ENCODE data around the gene WFIKKN1. TPM values are rescaled to one million over a fixed set of nuclear protein-coding genes. Genes with fewer than 3 reads are reported as not detected.

The WFIKKN1 gene, protein sequence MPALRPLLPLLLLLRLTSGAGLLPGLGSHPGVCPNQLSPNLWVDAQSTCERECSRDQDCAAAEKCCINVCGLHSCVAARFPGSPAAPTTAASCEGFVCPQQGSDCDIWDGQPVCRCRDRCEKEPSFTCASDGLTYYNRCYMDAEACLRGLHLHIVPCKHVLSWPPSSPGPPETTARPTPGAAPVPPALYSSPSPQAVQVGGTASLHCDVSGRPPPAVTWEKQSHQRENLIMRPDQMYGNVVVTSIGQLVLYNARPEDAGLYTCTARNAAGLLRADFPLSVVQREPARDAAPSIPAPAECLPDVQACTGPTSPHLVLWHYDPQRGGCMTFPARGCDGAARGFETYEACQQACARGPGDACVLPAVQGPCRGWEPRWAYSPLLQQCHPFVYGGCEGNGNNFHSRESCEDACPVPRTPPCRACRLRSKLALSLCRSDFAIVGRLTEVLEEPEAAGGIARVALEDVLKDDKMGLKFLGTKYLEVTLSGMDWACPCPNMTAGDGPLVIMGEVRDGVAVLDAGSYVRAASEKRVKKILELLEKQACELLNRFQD
- 0.10 TPM for total RNA-seq
- long read RNA-seq, full-length matches to known transcripts: 6 of 6 reads
- long read RNA-seq, partial matches to known transcripts: 0 of 6 reads
- long read RNA-seq, other reads (novel, unspliced or antisense): 0 of 6 reads

DNA sequence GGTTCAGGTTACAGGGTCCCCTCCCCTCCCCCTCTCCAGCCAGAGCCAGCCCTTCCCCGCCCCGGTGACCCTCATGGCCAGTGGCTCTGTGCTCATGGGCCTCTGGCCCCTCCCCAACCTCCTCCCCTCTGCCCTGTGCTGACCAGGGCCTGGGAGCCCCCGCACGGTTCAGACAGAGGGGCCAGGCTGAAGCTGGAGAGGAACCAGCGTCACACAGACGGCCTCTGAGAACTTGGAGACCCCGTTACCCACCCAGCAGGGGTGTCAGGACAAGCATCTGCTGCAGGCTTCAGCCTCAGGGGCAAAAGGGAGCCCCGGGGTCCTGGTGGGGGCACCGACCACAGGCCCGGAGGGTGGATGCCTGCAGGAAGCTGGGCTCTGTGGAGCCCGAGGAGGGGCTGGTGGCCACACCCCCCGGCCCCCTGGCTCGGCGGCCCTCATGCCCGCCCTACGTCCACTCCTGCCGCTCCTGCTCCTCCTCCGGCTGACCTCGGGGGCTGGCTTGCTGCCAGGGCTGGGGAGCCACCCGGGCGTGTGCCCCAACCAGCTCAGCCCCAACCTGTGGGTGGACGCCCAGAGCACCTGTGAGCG is at the start of gene WFIKKN1:
Gene WFIKKN1 (plus strand): TSS at position 171 of the 591 bp plus-strand sequence. CDS start 269 bp downstream, at position 440.
- ATAC-seq (no peak), DNase-seq (peak; percentile 46)
- intact Hi-C loops (cut with micrococcal nuclease): no loop called here

DNA sequence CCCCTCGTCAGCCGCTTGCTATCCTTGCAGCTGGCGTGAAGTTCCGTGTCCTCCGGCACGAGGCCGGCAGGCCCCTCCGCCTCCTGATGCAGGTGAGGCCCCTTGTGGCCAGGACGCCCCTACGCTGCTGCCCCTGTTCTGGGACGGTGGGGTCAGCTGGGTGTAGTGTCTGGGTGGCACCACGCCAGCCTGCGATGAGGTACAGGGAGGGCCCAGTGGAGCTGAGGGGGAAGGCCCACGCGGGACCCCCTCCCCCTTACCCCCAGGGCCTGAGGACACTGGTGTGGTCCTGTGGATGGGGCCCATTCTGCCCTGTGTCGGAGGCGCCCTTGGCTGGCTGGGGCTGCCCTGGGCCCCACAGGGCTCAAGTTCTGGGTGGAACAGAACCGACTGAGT is 48.6 kb upstream of the WFIKKN1 start:
- ATAC-seq (no peak), DNase-seq (no peak)
- intact Hi-C loops (cut with micrococcal nuclease): no loop called here

GRCh38 chr16:582614-583331 is 48.0 kb upstream of the WFIKKN1 start:
- ATAC-seq (peak; percentile 3), DNase-seq (peak; percentile 52)
- intact Hi-C loops (cut with micrococcal nuclease): no loop called here

- intact Hi-C loops (cut with micrococcal nuclease): no loop called here
These were observed 47.3 kb upstream of the WFIKKN1 start for GRCh38 chr16:583470-583814.

DNA sequence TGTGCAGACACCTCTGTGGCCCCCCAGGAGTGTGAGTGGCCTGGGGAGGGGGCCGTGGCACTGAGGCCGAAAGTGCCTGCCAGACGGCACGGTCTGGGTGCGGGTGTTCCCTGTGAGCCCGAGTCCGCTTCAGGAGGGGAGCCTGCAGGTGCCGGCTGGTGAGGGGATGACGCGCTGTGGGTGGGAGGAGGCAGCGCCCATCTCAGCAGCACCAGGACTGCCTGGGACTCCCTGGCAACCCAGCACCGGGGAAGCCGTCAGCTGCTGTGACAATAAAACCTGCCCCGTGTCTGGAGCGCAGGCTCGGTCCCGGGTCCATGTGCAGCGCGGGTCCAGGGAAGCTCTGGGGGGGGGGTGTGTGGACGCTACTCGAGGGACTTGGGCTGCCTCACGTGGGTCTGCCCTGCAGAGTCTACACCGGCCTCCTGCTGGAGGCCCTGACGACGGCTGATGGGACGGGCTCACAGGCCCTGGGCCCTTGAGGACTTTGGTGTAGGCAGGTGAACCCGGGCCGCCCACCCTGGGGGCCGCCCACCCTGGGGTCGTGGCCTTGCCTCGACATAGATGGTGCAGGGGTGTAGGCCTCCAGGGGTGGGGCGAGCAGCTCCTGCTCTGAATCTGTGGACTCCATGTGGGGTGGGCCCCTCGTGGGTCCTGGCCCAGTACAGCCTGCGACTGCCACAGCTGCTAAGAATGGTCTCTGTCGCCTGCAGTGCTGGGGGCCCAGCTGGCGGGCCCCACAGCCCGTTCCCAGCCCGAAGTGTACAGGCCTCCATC is 46.8 kb upstream of the WFIKKN1 start:
- DNase-seq: peak; percentile 36
- intact Hi-C loops (cut with micrococcal nuclease): no loop called here
- no peak for ATAC-seq

More at GRCh38 chr16:583470-583814, 47.3 kb upstream of the WFIKKN1 start:
- DNase-seq (no peak), ATAC-seq (no peak)

DNA sequence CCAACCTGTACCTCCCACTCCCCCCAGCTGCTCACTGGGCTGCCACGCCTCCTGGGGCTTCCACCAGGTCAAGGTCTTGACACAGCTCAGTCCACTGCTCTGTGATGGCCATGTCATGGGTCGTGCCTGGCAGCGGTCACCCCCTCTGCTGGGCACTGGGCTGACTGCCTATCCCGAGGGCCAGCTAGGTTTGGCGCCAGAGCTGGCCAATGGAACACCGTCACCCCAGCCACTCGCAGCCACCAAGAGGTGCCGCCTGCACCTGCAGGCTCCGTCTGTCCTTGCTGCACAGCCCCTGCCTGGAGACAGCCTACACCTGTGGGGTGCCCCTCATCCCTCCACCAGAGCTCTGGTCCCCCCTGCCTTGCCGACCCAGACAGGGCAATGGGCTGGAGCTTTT is 45.4 kb upstream of the WFIKKN1 start:
- intact Hi-C loops (cut with micrococcal nuclease): no loop called here
- ATAC-seq: no peak
- peak; percentile 35 for DNase-seq

GRCh38 chr16:586047-586644 is 44.6 kb upstream of the WFIKKN1 start:
- intact Hi-C loops (cut with micrococcal nuclease): no loop called here
- DNase-seq (no peak), ATAC-seq (no peak)

DNA sequence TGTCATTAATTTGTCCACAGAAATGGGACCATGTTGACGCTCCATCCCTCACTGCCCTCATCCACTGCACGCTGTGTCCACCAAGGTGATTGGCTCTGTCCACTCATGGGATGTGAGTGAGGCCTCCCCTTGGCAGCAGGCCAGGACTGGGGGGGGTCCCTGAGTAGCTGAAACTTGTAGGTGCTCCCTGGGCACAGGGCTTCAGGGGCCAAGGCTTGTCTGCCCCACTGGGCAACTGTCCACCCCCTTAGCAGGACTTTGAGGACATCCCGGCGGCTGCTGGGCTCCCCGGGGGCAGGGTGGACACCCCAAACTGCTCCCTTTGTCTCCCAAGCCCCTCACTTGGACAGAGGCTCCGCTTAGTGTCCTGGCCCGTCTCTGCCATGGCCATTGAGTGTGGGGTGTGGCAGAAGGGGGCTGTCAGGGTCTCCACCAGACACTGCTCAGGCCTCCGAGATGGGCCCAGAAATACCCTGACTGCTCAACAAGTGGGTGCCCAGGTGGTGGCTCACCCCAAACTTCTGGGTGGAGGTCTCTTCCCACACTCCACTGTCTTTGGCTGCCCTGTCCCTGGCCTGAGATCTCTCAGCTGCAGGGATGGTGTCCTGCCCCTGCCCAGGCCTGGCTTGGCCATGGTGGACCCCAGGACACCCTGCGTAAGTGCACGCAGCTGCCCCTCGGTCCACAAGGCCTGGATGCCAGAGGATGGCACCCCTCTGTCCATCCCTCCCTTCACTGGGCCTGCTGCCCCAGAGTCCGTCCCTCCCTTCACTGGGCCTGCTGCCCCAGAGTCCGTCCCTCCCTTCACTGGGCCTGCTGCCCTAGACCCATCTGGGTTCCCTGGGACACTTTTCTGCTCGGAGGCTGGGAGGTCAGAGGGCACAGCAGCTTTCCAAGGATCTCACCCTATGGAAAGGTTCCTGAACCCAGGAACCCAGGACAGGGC is 43.9 kb upstream of the WFIKKN1 start:
- DNase-seq: peak; percentile 48
- intact Hi-C loops (cut with micrococcal nuclease): no loop called here
- ATAC-seq: no peak

- intact Hi-C loops (cut with micrococcal nuclease): no loop called here
- DNase-seq: peak; percentile 66
These were observed 42.2 kb upstream of the WFIKKN1 start for GRCh38 chr16:588639-588888.

DNA sequence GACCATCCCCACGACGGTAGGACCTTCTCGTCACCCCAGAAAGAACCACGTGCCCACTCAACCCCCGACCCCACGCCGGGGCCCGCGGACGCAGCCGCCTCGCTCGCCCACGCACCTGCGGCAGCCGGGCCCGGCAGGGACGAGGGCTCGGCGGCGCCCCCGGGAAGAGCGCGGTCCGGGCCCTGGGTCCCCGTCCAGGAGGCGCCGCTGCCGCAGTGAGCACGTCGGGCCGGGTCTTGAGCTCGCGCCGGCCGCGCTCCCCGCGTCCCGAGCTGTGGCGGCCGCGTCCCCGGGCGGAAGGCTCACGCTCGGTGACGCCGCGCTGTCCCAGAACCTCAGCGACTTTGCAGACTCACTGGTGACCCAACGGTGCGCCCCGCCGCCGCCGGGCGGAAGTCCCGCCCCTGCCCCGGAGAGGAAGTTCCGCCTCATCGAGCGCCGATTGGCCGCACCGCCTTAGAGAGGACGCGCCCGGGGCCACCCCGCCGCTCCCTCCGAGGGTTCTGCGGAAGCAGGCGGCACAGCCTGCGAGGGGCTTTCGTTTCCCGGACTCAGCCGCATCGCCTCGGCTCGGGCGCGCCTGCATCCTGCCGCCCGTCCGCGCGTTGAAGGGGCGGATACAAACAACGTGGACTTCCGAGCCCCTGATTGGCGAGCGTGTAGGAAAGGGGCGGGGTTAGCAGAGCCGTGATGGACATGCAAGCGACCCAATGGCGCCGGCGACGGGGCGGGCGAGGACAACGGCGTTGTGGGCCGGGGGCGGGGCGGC is 41.7 kb upstream of the WFIKKN1 start:
- DNase-seq (peak; percentile 98), ATAC-seq (peak; percentile 91)
- intact Hi-C loops (cut with micrococcal nuclease): no loop called here

More at GRCh38 chr16:588639-588888, 42.2 kb upstream of the WFIKKN1 start:
- no peak for ATAC-seq

DNA sequence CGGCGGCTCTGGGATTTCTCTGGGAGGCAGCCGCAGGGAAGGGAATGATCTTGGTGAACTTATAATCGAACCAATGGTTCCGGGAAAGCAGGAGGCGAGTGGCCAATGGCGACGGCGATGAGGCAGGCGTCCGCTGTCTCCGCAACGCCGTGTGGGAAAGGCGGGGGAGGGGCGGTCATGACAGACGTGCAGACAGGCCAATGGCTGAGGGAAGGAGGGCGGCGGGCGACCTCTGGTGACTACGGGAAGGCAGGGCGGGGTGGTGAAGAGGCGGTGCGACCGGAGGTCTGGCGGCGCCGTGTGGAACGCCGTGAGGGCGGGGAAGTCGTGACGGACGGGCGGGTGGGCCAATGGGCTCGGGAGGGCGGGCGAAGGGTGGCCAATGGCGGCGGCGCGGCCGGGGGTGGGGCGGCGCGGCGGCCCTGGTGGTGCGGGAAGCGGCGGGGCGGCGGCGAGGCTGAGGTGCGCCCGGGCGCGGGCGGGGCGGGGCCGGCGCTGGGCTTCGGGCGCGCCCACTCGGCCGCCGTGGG is 41.1 kb upstream of the WFIKKN1 start, which contains the start of gene RAB40C:
Gene RAB40C (plus strand): TSS at position 409 of the 530 bp plus-strand sequence. CDS start 226 bp downstream, outside the sequence.
- ATAC-seq (peak; percentile 94), DNase-seq (peak; percentile 99)
- intact Hi-C loops (cut with micrococcal nuclease): no loop called here

- intact Hi-C loops (cut with micrococcal nuclease): no loop called here
- DNase-seq: peak; percentile 61
- ATAC-seq: no peak
These were observed 40.5 kb upstream of the WFIKKN1 start for GRCh38 chr16:590188-590814.

- intact Hi-C loops (cut with micrococcal nuclease): no loop called here
- DNase-seq (no peak), ATAC-seq (no peak)
These were observed 40.0 kb upstream of the WFIKKN1 start for GRCh38 chr16:590815-591200.

- intact Hi-C loops (cut with micrococcal nuclease): no loop called here
- DNase-seq (no peak), ATAC-seq (no peak)
These were observed 39.6 kb upstream of the WFIKKN1 start for GRCh38 chr16:591231-591630.

DNA sequence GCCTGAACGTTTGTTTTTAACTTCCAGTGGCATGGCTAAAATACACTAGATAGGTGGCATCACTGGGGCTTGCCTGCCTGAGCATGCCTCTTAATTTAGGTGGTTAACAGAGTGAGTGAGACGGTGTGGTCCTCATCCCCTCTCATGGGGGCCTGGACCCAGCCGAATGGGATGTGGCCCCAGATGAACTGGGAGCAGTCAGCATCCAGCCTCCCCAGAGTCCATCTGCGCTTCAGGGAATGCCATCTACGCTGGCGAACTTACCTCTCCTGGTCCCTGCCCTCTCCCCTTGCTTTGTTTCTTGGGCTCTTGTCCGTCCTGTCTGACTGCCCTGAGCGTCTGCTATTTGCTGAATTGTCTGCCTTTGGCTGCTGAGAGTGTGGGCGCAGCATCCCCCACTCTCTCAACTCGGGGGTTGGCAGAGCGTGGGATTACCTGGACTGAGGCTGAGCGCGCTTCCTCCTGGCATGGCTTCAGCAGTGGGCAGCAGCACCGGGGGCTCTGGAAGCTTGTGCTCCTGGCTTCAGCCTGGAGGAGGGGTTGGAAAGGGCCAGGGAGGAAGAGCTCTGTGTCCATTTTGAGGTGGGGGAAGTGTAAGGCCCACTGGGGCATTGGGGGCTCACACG is 38.8 kb upstream of the WFIKKN1 start:
- ATAC-seq (no peak), DNase-seq (no peak)
- intact Hi-C loops (cut with micrococcal nuclease): no loop called here
